Kidney glomerular epithelial cell (primary cell): ENCODE results near the gene ANXA6.

ENCODE experiments used
- DNase-seq: peaks from one replicate; lab custom pipeline; 2025; lab: John Stamatoyannopoulos, UW

ANXA6 gene

GRCh38 chr5:151063142-151063989 is 94.2 kb downstream of the ANXA6 start:
- peak; percentile 68 for DNase-seq

DNA sequence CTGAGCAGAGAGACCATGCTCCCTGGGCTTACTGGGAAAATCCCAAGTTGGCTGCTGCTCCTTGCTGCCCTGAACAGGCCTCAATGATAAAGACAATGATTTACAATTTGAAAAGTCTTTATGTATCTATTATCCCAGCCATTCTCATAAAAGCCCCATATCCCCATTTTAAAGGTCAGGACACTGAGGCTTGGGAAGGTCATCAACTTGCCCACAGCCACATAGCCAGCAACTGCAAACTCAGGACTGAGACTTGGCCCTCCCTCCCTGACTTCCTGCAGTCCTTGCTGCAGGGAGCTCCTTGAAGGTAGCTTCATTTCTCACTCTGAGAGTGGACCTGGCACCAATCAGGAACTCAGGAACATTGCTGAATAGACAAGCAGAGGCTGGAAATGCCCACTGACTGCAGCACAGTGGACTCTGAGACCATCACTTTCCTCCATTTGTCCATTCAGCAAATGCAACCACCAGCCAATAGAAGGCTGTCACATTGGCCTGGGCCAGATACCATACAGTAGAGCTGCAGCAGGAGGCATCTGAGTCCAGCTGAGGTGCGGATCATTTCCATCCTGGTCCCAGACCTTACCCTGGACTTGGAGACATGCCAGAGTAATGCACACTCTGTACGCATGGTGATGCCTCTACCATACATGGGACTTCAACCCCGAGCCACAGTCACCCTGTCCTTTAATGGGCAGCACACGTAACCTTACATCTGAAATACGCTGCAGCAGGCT is 95.0 kb downstream of the ANXA6 start:
- DNase-seq: no peak

- no peak for DNase-seq
These were observed 96.8 kb downstream of the ANXA6 start for GRCh38 chr5:151060742-151061141.

GRCh38 chr5:151058891-151059489 is 98.6 kb downstream of the ANXA6 start:
- no peak for DNase-seq

GRCh38 chr5:151058301-151058700 is 99.3 kb downstream of the ANXA6 start:
- DNase-seq: no peak

DNA sequence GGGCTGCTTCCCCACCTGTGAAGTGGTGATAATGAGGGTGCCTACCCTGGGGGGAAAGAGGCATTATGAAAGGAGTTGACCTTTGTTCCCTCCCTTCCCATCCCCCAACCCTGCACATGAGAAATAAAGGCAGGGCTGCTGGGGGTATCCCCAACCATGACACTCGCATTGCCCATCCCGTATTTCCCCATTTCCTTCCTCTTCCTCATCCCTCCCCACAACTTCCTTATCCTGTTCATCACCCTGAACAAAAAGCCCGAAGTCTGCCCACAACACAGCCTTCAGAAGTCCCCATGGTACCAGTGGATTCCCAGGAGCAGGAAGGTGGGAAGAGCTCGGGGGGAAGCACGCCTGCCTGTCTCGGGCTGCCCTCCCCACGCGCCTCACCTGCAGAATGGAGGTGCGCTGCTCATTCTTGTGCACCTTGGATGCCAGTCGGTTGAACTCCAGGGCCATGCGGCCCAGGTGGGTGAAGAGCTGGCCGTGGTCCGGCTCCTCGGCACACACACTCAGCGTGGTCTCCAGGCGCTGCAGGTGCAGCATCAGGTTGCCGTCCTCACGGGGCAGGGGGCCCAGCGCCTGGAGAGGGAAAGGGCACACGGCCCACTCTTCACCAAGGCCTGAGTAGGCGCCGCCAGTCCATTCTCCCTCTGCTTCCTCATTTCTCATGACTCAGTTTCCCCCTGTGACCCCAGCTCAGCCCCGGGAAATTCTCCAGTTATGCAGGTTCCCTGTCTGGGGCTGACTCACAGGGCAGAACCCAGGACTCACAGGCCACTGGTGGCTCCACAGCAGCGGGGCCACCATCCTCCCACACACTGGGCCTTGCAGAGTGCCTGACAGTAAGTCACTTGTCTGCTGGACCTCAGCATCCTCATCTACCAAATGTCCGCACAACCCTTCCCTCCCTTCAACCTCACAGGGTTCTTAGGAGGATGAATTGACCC is 100.9 kb downstream of the ANXA6 start:
- no peak for DNase-seq

DNA sequence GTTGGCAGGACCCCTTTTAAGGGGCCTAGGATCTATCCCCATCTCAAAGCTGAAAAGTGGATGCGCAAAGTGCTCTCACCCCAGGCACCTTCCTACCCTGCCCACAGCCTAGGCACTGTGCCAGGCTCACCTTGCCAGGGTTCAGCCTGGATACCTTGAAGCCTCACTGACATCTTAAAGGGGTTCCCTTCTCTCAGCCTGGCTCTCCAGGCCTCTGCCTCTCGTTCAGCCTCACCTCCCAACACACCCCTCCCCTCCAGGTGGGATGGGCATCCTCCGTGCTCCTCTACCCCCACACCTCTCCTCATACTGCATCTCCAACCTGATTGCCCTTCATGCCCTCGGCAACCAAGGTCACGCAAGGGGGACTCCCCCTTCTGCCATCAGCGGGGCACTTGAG is 102.2 kb downstream of the ANXA6 start:
- DNase-seq: no peak

DNA sequence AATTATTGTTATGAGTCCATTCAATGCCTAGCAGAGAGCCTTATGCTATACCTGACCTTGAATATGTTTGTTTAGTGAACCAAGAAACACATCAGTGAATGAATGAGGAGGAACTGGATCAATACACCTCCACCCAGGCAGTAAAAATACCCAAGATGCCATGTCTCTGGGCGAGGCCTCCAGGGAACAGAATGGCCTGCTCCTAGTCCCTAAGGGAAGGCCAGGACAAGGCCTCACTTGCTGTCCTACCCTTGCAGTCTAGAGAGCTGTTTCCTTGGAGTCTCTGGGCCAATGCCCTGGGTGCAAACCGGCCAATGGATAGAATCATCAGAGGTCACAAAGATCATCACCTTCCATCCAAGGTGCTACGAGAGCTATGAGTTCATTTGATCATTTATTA is 102.9 kb downstream of the ANXA6 start:
- DNase-seq: no peak

GRCh38 chr5:151053796-151054462 is 103.7 kb downstream of the ANXA6 start:
- DNase-seq: no peak

DNA sequence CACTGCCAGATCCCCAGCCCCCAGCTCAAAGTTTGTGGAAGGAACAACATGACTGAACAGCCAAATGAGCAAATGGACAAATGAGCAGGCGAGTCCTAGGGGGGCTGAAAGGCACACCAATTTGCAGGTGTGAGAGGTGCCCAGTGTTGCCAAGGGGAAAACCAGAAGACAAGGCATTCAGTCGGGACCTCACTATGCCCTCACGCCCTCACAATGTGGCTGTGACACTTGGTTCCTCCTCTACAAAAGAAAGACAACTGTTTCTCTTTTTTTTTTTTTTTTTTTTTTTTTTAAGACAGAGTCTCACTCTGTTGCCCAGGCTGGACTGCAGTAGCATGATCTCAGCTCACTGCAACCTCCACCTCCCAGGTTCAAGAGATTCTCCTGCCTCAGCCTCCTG is 104.7 kb downstream of the ANXA6 start:
- DNase-seq: no peak

DNA sequence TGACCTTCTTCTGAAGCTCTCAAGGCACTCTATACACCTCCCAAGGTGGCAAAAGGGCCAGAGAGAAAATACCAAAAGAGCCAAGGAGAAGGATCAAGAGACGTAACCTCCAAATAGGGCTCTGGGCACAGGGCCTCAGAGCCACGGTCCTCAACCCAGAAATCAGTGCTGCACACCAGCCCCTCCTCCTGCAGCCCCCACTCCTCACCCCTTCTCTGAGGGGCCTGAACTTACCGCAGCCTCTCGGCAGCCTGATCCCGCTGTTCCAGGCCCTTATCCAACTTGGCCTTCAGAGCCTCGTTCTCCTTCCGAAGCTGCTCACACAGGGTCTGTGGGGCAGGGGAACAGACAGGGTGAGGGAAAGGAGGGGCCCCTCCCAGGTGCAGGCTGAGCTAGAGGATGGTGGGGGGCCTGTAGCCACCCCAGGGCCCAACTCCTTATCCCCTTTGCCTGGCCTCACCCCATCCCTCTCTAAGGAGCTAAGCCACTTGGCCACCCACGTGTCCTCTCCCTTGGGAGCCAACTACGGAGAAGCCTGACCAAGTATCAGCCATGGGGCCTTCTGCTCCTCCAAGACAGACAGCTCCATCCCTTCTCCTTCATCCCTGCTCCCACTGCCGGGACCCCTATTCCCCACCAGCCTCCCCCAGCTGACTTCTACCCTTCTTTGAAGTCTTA is 105.5 kb downstream of the ANXA6 start:
- no peak for DNase-seq

GRCh38 chr5:151051066-151051930 is 106.3 kb downstream of the ANXA6 start:
- DNase-seq: peak; percentile 66
